Psoas muscle (tissue), 8 donors: ENCODE data around the gene RNF152. TPM values are rescaled to one million over a fixed set of nuclear protein-coding genes. Genes with fewer than 3 reads are reported as not detected.

Experiments
- ATAC-seq, 4 donors: fragments of 200-7000 bp; cut with Tn5 transposase; one replicate each; pipeline ENCODE4 v1.9.1; 2020; ENCODE audit warnings: moderate library complexity in 3 of 4, mild to moderate bottlenecking in 2 of 4
- DNase-seq, 2 donors: peaks; one replicate each; pipeline ENCODE4 v3.0.0-alpha.2; 2020
- H3K27ac ChIP-seq: fragments of 200-600 bp; one replicate; pipeline ENCODE4 v1.8.0; 2022
- H3K27me3 ChIP-seq, 3 donors: fragments of 200-600 bp in 1 of 3; one replicate each; pipeline versions ENCODE4 v1.6.1 to v1.8.0; 2013 to 2022; ENCODE audit warnings: low read length in 2 of 3, mild to moderate bottlenecking in 2 of 3, moderate library complexity in 1 of 3; ENCODE audit not compliant: insufficient read depth in 3 of 3
- H3K36me3 ChIP-seq, 2 donors: fragments of 200-600 bp in 1 of 2; one replicate each; pipeline versions ENCODE4 v1.6.1 to v1.8.0; 2013 to 2022; ENCODE audit warnings: low read depth in 1 of 2, mild to moderate bottlenecking in 1 of 2, moderate library complexity in 1 of 2; ENCODE audit not compliant: insufficient read depth in 1 of 2
- H3K4me1 ChIP-seq: fragments of 200-600 bp; one replicate; pipeline ENCODE4 v1.8.0; 2022
- H3K4me3 ChIP-seq: fragments of 200-600 bp; one replicate; pipeline ENCODE4 v1.8.0; 2022; ENCODE audit warnings: mild to moderate bottlenecking
- H3K9me3 ChIP-seq: fragments of 200-600 bp; one replicate; pipeline ENCODE4 v1.8.0; 2022
- CTCF ChIP-seq: fragments of 200-600 bp; IDR thresholded peaks from one replicate; pipeline ENCODE4 v1.8.0; 2022; ENCODE audit warnings: antibody characterized with exemption
- WGBS, 3 donors: extraction: QIAGEN DNeasy Blood & Tissue Kit; methylation state at CpG; one replicate each; pipeline versions ENCODE4 v1.1.6 to v1.1.7; 2013; 5-methylcytosine and 5-hydroxymethylcytosine counted together
- intact Hi-C, 2 donors: fragments of 100-400 bp; cut with DNase I; formaldehyde crosslinking; loops; one replicate each; pipeline versions ENCODE4 v1.11.0 to v1.14.2; 2022
- polyA plus RNA-seq, 3 donors: library from polyadenylated mRNA; stranded (reverse); fragments of 200-250 nt; gene quantifications; one replicate each; pipeline ENCODE4 v1.2.3, GENCODE V29; 2013
- total RNA-seq, 4 donors: library from RNA; stranded (reverse); fragmentation: NEBNext Ultra II Directional in 2 of 4; extraction: Animal tissue kit (Norgen Biotek cat#: 25700) in 2 of 4; gene quantifications; one replicate each; pipeline versions ENCODE4 v1.2.1 to v1.2.4, GENCODE V29; 2021 to 2023
- donor health status: healthy with polysubstance abuse.
- donor health status: DM: no; HTN: no; CAD: no; lungs with moderate emphysema.
- donor health status: Bipolar disorder and iron deficiency.
- donor health status: healthy.
- donor health status: DM: yes; HTN: yes; CAD: no.
- donor health status: DM: no; HTN: no; CAD: no.
- donor health status: DM: no; HTN: no; CAD: no.
- donor health status: DM: yes; HTN: yes; CAD: no.

The RNF152 gene
- total and polyA plus RNA-seq, 7 donors, result 0.48 to 4.0 (median 2.5) TPM

DNA sequence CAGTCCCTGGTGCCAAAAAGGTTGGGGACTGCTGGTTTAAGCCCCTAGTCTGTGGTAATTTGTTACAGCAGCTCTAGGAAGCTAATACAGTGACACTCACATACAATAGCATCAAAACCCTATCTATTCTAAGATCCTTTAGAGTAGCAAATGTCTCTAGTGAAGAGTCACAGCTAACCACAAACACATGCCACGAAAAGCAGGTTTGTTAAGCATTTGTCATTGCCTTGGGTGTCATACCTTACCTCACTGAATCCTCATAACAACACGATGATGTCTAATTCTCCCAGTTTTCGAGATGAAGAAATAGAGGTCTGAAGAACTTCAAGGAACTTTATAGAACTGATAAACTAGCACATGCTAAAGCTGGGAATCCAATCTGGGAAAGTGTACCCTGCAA lies 29.6 kb upstream of the RNF152 start:
- H3K27ac ChIP-seq, result no peak overlapping the region
- no peaks in the 10 kb centered on the region for H3K9me3 ChIP-seq
- intact Hi-C loops, result no loop called here
- no peak for ATAC-seq
- 89 to 96% (median 94%) methylated on average over 3 of the region's 3 CpGs for WGBS, 3 donors
- H3K4me1 ChIP-seq, result no peaks in the 10 kb centered on the region
- H3K27me3 ChIP-seq, result peaks cover 0 to 3% (median 0%) of the 10 kb centered on the region in 3 donors
- DNase-seq, result no peak
- no peak for TF ChIP-seq CTCF
- no peak overlapping the region for H3K4me3 ChIP-seq
- H3K36me3 ChIP-seq, result no peaks in the 10 kb centered on the region

- no peaks in the 10 kb centered on the region for H3K4me1 ChIP-seq
- no peak overlapping the region for H3K27ac ChIP-seq
- peaks cover 0 to 3% (median 0%) of the 10 kb centered on the region in 3 donors for H3K27me3 ChIP-seq
- no peak overlapping the region for H3K4me3 ChIP-seq
- ATAC-seq, result no peak
- no peaks in the 10 kb centered on the region for H3K36me3 ChIP-seq
- WGBS, 3 donors, result 79 to 84% (median 80%) methylated on average over 17 of the region's 17 CpGs
- TF ChIP-seq CTCF, result no peak
- H3K9me3 ChIP-seq, result no peaks in the 10 kb centered on the region
- DNase-seq, result no peak
- intact Hi-C loops, result no loop called here
Measured at GRCh38 chr18:61921621-61922235, 28.9 kb upstream of the RNF152 start.

- intact Hi-C loops, result no loop called here
- DNase-seq, result no peak
- Histone ChIP-seq H3K4me1 (no peaks in the 10 kb centered on the region), H3K4me3 (no peak overlapping the region), H3K9me3 (no peaks in the 10 kb centered on the region), H3K27me3 (peaks cover 0 to 3% (median 0%) of the 10 kb centered on the region in 3 donors), H3K36me3 (no peaks in the 10 kb centered on the region), H3K27ac (no peak overlapping the region)
- 73 to 83% (median 74%) methylated on average over 2 of the region's 2 CpGs for WGBS, 3 donors
- TF ChIP-seq CTCF, result no peak
- no peak for ATAC-seq
Measured at GRCh38 chr18:61917818-61918217, 25.0 kb upstream of the RNF152 start.

DNA sequence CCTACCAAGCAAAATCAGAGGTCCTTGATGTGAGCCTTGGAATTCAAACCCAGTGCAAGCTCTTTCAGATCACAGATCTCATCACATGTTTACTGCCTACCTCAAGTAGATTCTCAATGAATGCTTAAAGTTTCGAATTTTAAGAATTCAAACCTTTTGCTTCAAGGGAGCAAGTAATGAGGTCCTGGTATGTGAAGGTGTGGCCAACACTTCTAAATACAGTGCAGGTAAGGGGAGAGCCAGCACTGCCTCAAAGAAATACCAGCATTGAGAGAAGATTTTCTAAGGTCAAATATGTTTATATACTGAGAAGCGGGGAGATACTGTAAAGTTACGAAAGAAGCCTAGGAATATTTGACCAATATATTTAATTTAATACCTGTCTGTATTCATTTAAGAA lies 19.7 kb upstream of the RNF152 start:
- H3K36me3 ChIP-seq, result no peaks in the 10 kb centered on the region
- intact Hi-C loops, result no loop called here
- DNase-seq (no peak), ATAC-seq (no peak)
- peaks cover 0 to 5% (median 0%) of the 10 kb centered on the region in 3 donors for H3K27me3 ChIP-seq
- 91 to 96% (median 95%) methylated on average over 3 of the region's 3 CpGs for WGBS, 3 donors
- no peaks in the 10 kb centered on the region for H3K9me3 ChIP-seq
- H3K27ac ChIP-seq, result no peak overlapping the region
- no peak overlapping the region for H3K4me3 ChIP-seq
- TF ChIP-seq CTCF, result no peak
- no peaks in the 10 kb centered on the region for H3K4me1 ChIP-seq

GRCh38 chr18:61910101-61910500 lies 17.3 kb upstream of the RNF152 start:
- no peak overlapping the region for H3K27ac ChIP-seq
- DNase-seq (no peak), ATAC-seq (no peak)
- no peak for TF ChIP-seq CTCF
- H3K27me3 ChIP-seq, result peaks cover 0 to 5% (median 0%) of the 10 kb centered on the region in 3 donors
- no peaks in the 10 kb centered on the region for H3K4me1 ChIP-seq
- no peak overlapping the region for H3K4me3 ChIP-seq
- H3K9me3 ChIP-seq, result no peaks in the 10 kb centered on the region
- intact Hi-C loops, result no loop called here
- no peaks in the 10 kb centered on the region for H3K36me3 ChIP-seq
